NOMO-1 (cell line): ENCODE results near the gene UBE2O.

Experiments used
- DNase-seq, 2 experiments: peaks; one replicate each; lab custom pipeline; 2025; ENCODE audit not compliant: unreplicated experiment in 2 of 2; lab: John Stamatoyannopoulos, UW

UBE2O gene

DNA sequence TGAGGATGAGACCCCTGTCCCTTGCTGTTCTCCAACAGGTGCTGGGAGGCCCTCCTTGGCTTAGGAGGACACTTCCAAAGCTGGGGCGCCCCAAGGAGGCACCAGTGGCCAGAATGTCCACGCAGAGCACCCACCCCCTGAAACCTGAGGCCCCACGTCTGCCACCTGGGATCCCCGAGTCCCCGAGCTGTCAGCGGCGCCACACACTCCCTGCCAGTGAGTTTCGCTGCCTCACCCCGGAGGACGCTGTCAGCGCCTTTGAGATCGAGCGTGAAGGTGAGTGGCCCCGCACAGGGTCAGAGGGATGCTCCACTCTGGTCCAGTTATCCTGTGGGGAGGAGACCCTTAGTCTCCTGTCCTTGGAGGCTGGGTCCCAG is 15.7 kb upstream of the UBE2O start:
- DNase-seq, result no peak

DNA sequence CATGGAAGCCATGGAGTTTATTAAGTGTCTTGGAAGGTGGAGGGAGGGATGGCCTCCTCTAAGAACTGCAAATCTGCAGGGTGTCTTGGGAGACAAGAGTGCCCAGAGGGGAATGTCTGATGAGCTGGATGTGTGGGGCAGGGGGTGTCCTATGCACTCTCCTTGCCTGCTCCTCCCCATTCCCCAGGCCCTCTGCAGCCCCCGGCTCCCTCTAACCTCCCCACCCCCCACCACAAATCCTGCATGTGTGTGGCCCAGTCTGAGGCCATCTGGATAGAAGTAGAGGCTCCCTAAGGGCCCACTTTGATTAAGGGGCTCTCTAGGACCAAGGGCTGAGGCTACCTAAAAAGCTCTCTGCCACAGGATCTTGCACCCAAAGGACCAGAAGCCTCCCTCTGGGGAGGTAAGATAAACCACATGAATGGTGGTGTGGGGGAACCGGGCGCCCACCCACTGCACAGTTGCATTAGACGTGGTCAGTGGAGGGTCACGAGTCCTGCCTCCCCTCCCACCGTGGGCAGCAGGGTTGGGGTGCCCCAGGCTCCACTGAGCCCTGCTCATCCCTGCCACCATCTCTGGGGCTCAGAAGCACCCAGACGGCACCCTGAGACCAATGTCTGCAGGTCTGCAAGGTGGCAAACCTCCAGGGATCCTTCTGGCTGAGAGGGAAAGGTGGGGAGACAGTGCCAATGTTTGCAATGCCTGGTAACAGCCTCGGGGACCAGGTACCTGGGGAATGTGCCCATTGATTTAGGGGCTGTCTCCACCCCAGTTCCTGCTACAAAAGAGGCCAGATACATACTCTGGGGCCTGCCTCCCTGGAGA is 15.1 kb upstream of the UBE2O start:
- no peak for DNase-seq

DNA sequence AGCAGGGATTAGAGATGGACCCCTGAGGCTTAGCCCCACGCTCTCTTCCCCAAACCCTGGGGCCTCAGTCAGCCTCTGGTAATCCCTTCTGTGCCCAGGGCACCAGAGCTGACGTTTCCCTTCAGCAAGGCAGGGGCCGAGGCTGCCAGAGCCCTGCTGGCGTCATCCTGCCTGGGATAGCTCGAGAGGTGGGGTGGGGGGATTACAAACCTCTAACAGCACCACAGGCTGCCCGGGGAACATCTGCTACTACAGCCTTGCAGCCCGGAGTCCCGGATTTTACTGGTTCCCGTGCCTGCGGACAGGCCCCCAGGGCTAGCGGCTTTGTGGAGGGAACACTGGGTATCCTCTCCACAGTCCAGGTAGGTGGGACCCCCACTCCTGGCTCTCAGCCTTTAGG is 14.4 kb upstream of the UBE2O start, which contains the start of gene AANAT:
AANAT (plus strand) TSS at position 238 of the 400 bp plus-strand sequence. CDS start 1,144 bp downstream, outside the sequence.
- DNase-seq, result no peak

DNA sequence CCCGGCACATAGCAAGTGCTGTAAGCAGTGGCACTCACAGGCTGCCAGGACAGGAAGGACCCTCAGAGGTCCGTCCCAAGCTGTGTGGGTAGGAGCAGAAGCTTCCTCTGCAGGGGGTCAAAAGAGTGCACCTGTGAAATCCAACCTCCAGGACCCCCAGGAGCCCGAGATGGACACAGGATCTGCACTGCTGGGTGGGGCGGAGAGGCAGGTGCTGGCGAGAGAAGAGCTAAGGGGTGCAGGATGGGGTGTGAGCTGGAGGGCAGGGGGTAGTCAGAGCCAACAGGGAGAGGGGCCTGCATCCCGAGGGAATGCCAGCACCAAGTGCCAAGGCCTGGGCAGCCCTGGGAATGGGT is 13.8 kb upstream of the UBE2O start:
- DNase-seq, result no peak

DNA sequence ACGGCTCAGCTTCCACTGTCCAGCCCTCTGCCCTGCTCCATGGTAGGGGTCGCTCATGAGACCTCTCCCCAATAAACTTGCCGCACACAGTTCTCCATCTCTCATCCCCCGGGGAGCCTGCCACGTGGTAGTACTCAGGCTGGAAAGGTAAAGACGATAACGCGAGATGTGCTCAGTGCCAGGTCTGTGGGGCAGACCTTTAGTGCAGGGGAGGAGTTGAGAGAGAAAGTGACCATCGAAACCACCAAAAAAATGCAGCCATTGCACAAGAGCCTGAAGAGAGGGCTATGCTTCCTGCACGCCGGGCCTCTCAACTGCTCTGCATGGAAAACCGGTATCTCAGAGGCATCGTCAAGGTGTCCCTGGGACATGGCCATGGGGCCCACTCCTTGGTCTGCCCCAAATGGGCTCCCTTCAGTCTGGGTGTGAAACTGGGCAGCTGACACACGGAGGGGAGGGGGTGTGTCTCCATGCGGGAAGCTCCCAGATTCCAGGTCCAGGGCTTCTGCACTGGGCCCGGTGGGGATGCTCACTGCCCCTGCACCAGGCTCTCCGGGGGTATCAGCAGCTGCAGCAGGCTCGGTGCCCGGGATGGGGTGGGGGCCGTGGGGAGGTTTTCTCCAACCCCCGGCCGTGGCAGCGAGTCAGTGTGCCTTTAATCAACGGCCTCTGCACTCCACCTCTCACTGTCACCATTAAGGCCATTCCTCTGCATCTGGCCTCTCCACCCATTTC is 9.8 kb upstream of the UBE2O start:
- no peak for DNase-seq

DNA sequence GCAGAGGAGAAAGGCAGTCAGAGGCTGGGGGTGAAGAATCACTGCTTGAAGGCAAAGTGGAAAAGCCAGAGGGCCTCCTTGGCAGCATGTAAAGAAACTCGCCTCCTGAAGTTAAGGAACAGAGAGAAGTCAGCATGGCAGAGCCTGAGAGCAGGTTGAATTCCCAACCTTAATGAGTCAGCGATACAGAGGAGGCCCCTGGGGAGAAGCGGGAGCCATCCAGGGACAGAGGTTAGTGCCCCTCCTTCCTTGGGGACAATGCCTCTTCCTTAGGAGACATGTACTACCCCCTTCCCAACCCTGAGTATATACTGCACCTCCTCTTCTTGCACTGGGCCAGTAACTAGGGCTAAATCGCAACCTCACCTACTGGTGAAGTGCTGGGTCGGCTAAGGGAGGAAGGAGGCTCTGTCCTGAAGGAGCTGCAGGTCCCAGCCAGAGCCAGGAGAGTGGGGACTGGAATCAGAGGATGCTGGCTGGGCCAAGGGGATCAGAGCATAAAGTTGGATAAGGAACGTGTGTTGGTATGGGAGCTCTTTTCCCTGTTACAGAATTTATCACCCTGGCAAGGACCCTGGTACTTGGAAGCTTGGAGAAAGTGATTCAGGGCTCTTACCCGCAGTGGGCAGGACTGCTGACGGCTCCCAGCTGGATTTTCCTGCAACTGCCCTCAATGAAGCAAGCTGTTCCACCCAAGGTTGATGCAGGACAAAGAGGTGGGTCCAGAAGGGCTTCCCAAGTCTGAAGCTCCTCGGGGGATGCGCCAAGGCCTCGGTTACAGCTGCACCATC is 9.0 kb upstream of the UBE2O start:
- DNase-seq, result no peak

DNA sequence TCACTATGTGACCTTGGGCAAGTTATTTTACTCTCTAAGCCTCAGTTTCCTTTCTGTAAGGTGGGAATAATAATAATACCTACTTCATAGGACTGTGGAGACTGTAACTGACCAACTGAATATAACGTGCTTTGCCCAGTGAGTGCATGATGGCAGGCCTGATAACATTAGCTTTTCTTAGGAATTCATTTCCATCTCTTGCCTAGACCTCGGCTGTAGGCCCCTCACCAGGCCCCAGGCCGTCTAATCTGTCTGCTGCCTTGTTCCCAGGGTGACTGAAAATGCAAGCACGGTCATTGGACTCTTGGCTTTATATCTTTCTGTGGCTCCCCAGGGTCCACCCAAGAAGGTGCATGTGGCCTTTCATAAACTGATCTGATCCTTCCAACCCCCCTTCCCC is 6.7 kb upstream of the UBE2O start:
- no peak for DNase-seq

DNA sequence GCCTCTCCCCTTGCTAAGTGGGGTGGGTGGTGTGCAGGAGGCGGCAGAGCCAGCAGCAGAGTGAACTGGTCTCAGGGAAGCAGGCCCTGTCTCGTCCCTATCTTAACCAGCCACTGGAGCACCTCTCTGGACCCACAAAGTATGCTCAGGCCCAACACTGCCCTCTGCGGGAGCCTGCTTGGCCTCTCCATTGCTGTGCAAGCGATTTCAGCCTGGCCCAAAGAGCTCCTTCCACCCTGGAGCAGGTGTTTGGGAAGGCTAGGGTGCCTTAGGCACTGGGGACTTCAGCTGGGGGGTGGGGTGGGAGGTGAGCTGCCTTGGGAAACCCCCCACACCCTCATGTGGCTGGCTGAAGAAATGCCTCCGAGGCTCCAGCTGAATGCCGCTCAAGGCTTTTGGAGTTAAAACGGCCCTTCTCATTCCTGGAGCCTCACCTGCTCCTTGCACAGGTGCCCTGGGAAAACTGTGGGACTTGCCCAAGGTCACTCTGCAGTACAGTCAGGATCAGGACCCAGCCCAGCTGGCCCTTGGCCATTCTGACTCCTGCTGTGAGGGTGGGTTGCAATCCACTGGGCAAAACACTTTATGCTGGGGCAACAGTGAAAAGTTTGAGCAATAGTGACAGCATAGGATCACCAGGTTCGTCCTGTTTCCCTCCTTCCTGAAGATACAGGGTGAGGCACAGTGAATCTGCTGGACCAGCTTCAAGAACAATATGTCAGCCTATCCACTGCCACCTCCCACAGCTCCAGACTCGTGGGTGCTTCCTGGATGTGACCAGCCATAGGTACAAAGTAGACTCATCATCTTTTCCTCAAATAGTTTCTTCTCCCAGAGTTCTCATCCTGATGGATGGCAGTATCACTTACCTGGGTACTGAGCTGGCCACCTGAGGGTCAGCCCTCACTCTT is 5.9 kb upstream of the UBE2O start:
- no peak for DNase-seq

DNA sequence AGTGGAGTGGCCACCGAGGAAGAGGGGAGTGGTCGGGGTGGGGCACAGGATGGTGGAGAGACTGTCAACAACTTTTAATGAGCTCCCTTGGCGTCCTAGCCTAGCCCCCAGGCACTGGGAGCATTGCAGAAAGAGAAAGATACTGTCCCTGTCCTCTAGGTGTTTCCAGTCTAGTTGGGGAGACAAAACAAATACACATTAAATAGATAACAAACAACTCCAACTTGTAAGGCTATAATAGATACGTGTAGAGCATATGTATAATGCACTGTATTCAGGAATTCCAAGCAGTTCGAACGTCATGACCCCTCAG is 435 bp upstream of the UBE2O start:
- DNase-seq, result no peak

DNA sequence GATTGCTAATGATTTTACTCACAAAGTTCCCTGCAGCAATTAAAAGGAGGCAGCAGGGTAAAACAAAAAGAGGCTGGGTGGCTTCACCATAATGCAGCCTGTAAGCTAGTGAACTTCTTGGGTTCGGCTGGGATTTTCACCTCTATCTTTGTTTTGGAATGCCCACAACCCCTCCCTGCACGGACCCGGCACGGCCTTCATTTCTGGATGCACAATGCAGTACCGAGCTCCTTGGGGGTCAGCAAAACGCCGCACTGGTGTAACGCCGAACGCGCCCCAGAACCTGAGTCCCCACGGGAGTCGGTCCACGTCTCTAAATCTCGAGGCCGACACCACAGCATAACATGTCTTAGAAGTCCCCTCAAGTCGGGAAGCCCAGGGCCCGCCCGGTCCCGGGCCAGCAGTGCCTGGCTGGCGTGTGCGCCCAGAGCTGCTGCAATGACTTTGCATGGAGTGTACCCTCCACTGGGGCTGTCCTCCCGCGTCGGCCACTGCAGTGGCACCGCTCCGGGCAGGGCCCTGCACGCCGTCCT is 759 bp downstream of the UBE2O start:
- no peak for DNase-seq

DNA sequence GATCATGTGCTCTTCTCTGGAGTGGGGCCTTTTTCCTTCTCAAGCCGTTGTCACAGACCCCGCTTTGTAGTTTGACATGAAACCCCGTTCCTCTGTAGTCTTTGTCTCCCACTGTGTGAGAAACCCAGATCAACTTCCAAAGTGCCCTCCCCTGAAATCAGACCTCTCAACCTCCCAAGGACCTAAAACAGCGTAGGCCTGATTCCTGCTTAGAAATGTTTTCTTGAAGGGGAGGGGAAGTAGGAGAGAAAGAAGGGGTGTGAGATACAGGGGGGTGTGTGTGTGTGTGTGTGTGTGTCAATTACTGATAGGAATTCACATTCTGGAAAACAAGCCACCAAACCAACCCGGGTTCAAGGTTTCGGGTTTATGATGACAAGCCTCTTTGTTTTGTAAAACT is 1.4 kb downstream of the UBE2O start:
- no peak for DNase-seq

DNA sequence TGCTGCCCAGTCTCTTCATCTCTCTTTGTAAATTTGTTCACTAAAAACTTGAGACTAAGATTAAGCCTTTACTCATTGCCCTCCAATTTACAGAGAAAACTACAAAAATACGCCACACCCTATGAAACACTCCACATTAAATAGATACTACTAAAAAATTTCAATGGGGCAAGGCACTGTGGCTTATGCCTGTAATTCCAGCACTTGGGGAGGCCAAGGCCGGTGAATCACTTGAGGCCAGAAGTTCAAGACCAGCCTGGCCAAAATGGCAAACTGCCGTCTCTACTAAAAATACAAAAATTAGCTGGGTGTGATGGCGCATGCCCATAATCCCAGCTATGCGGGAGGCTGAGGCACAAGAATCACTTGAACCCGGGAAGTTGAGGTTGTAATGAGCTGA is 3.8 kb downstream of the UBE2O start:
- no peak for DNase-seq

DNA sequence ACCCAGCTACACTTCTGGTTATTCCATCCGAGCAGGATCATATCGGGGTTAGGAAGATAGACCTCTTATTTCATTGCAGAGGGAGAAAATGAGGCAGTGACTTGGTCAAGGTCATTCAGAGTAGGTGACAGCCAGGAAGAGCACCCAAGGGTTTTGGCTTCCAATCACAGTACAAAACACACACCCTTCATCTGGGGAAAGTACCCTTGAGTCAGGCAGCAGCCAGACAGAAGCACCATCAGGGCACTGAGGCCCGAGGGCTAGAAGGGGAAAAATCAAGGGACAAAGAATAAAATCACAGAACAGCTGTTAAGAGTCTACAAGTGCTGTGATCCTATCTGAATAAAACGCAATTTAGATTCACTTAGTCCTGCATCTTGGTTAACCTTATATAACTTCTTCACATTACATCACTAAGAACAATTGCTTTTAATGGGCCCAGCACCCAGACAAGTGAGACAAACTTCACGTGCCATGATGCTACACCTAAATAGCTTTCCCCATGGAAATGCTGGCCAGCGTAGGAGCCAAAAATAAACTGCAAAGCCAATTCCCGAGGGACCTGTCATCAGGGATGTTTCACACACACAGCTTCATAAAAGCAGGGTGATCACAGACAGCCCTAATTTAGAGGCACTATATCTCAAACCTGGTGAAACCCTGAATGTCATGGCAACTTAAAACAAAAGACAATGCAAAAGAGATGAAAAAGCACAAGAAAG is 4.9 kb downstream of the UBE2O start:
- DNase-seq, result no peak

DNA sequence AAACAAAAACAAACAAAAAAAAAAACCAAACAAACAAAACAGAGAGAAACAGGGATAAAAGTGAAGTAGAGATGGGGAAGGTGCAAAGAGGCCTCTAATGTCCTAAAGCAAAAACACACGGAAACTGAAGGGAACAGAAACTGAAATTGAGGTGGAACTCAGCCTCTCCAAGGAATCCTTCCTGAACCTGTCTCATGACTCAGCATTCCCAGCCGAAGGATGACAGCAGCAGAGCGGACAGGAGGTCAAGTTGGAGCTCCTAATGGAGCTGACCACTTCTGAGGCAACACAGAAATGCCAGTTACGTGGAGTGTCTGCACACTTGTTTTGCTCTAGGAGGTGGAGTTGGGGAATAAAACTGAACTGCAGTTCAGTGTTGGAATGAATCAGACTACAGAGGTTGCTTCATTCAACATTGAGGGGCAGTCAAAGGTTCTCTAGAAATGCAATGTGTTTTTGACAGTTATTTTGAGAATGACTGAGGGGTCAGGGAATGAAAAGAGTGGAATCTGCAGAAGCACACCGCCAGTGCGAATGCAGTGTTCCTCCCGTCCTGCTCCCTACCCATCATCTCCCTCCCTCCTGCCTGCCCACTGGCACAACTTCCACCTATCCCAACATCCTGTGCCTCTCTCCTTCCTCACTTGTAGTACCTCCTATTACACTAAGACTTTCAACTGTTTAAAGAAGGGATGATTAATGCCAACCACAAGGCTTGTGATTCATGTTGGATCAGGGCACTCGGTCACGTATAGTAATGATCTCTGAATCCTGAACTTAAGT is 6.3 kb downstream of the UBE2O start:
- DNase-seq, result peak in 1 of 2 experiments; percentile 26

DNA sequence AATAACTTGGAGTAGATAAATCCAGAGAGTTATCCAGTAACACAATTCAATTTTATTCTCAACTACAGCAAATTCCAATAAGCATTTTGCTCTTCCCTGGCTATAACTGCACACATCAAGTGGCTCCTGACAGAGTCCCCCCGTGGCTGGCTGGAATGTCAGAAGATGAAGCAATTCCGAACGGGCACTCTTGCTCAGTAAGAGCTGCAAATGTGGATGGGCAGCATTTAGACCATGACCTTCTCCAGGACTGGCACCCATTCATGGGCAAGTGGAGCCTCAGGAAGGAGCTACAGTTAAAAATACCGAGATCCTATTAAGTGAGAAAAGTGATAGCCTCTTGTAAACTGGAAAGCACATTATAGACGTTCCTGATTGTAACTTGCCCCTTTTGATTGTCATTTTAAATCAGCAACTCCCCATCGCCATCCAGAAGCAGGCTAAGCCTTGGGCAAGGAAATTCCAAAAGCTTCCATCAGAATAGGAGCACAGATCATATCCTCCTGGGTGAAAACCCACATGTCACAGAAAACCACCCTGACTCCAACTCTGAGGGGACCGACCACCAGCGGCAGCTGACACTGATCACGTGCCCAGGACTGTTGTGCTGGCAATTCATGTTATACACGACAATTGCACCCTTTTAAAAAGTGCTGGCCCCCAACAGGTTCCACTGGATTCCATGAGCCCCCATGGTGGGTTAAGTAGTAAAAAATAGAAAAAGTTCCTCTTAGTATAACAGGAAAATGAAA is 7.1 kb downstream of the UBE2O start:
- DNase-seq, result no peak

DNA sequence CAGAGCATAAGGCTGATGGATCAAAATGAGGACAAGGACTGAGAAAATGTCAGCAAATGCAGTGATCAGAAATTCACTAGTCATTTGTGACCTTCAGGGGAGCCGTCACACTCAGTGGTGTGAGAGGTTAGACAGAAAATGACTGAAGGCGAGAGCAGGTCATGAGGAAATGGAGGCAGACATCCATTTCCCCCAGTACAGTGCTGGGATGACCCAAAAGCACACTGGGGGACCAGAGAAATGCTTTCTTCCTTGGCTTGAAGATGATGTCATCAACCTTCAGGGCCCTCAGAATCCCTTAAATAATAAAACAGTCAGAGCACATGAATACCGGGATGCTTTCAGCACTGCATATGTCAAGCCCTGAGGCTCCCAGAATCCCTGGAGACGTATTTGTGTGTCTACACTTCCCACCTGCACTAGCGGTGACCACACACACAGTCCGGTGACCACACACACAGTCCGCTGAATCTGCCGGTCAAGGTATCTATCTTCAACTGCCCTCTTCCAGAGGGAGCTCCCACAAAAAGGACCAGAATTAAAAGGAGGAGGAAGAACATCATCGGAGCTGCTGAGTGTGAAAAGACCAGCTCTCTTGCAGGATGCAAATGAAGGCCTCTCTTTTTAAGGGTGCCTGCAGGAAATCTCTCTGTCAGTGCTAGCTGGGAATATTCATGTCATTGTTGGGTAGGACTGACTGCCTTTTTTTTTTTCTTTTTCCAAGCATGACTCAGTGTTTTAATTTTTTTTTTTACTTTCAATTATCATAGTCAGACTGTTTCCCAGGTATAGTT is 8.2 kb downstream of the UBE2O start:
- no peak for DNase-seq
